Astrocyte of the cerebellum (primary cell): ENCODE measurements around the gene CNTNAP2.

Experiments
- DNase-seq: peaks from one replicate; pipeline ENCODE4 v3.0.0-alpha.2; 2011; ENCODE audit warnings: low read depth
- H3K4me3 ChIP-seq: 2 replicates; pipeline ENCODE4 v1.5.1; 2011; ENCODE audit warnings: mild to moderate bottlenecking, low read depth, low read length, moderate library complexity
- CTCF ChIP-seq: IDR thresholded peaks from 2 replicates; pipeline ENCODE4 v1.5.1; 2012; ENCODE audit warnings: low read length, low read depth, moderate library complexity, mild to moderate bottlenecking; ENCODE audit errors: missing control alignments
- in situ Hi-C: cut with HindIII; loops from 2 replicates; pipeline ENCODE4 v1.10.0; 2017; ENCODE audit warnings: low sequenced_read_pairs

The CNTNAP2 gene

GRCh38 chr7:146937836-146938235 is 821.2 kb downstream of the CNTNAP2 start:
- no peak for TF ChIP-seq CTCF
- in situ Hi-C loops = no loop called here

GRCh38 chr7:146943483-146943882 is 826.9 kb downstream of the CNTNAP2 start:
- DNase-seq = no peak
- no peak overlapping the region for H3K4me3 ChIP-seq
- in situ Hi-C loops = no loop called here
- no peak for TF ChIP-seq CTCF

More at GRCh38 chr7:146937836-146938235, 821.2 kb downstream of the CNTNAP2 start:
- no peak for DNase-seq
- no peak overlapping the region for H3K4me3 ChIP-seq

GRCh38 chr7:146948703-146949102 is 832.1 kb downstream of the CNTNAP2 start:
- no peak for DNase-seq
- in situ Hi-C loops = no loop called here
- H3K4me3 ChIP-seq = no peak overlapping the region
- TF ChIP-seq CTCF = no peak

- no peak for DNase-seq
- in situ Hi-C loops = no loop called here
- no peak for TF ChIP-seq CTCF
- no peak overlapping the region for H3K4me3 ChIP-seq
These were observed 839.7 kb downstream of the CNTNAP2 start for GRCh38 chr7:146956321-146956720.

- TF ChIP-seq CTCF = no peak
- no peak overlapping the region for H3K4me3 ChIP-seq
- no peak for DNase-seq
- in situ Hi-C loops = no loop called here
These were observed 840.3 kb downstream of the CNTNAP2 start for GRCh38 chr7:146956853-146957252.

- in situ Hi-C loops = no loop called here
- no peak for TF ChIP-seq CTCF
- no peak for DNase-seq
- no peak overlapping the region for H3K4me3 ChIP-seq
These were observed 844.3 kb downstream of the CNTNAP2 start for GRCh38 chr7:146960773-146961391.
